HL-60 (cell line): ENCODE results near the gene THEM5.

Source experiments
- DNase-seq, 2 experiments: peaks; one replicate each; pipeline ENCODE4 v3.0.0-alpha.2; 2010 to 2020; ENCODE audit warnings: low read depth in 1 of 2, low spot score in 1 of 2
- H3K27ac ChIP-seq: fragments of 250-450 bp; sonication (Bioruptor Pico); replicated peaks from 2 replicates; pipeline ENCODE4 v1.5.1; 2020; ENCODE audit warnings: mild to moderate bottlenecking, moderate library complexity
- H3K27me3 ChIP-seq: fragments of 250-450 bp; sonication (Bioruptor Pico); 2 replicates; pipeline ENCODE4 v1.5.1; 2021; ENCODE audit warnings: mild to moderate bottlenecking, moderate library complexity; ENCODE audit not compliant: insufficient read depth, poor library complexity, severe bottlenecking
- H3K4me3 ChIP-seq: replicated peaks from 2 replicates; pipeline ENCODE4 v1.5.1; 2011; ENCODE audit warnings: mild to moderate bottlenecking, control low read depth, low read length; ENCODE audit not compliant: insufficient read depth
- GABPA ChIP-seq: IDR thresholded peaks from 2 replicates; pipeline ENCODE4 v1.6.1; 2012; ENCODE audit warnings: low read depth
- POLR2AphosphoS5 ChIP-seq: IDR thresholded peaks from 2 replicates; pipeline ENCODE4 v1.6.1; 2012; ENCODE audit warnings: low read depth
- REST ChIP-seq: IDR thresholded peaks from 2 replicates; pipeline ENCODE4 v1.6.1; 2012; ENCODE audit warnings: low read depth; ENCODE audit not compliant: insufficient replicate concordance
- SPI1 ChIP-seq: IDR thresholded peaks from 2 replicates; pipeline ENCODE4 v1.6.1; 2012; ENCODE audit warnings: low read depth, mild to moderate bottlenecking, borderline replicate concordance
- TF ChIP-seq, protein P1 (sequence below): IDR thresholded peaks from one replicate; pipeline ENCODE4 v1.5.1; 2011; ENCODE audit warnings: low read length, control low read depth, inconsistent platforms; ENCODE audit not compliant: insufficient read depth

Gene THEM5

GRCh38 chr1:151813271-151813977 lies 40.1 kb downstream of the THEM5 start:
- Histone ChIP-seq H3K4me3 (no peak overlapping the region), H3K27me3 (no peaks in the 10 kb centered on the region), H3K27ac (no peak overlapping the region)
- no peak for DNase-seq
- TF ChIP-seq REST: no peak

DNA sequence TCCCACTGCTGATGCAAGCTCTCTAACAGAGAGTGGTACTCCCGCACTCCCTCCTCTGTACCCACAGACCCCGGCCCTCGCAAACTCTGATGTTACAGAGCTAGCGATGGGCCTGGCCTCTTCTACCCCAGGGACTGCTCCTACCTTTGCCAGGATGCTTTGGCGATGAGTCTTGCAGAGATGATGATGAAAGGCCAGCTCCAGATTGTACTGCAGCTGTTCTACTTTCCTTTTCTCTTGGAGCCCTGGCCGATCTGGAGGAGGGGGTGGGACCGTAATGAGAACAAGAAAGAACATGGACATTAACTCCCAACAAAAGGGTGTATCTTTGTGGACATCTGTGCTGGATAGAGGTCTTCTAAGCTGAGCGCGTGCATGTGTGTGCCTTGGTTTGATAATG lies 42.3 kb downstream of the THEM5 start:
- no peaks in the 10 kb centered on the region for H3K27me3 ChIP-seq
- no peak overlapping the region for H3K27ac ChIP-seq
- TF ChIP-seq GABPA (no peak), POLR2AphosphoS5 (no peak), SPI1 (no peak), REST (no peak)
- TF ChIP-seq, protein P1, sequence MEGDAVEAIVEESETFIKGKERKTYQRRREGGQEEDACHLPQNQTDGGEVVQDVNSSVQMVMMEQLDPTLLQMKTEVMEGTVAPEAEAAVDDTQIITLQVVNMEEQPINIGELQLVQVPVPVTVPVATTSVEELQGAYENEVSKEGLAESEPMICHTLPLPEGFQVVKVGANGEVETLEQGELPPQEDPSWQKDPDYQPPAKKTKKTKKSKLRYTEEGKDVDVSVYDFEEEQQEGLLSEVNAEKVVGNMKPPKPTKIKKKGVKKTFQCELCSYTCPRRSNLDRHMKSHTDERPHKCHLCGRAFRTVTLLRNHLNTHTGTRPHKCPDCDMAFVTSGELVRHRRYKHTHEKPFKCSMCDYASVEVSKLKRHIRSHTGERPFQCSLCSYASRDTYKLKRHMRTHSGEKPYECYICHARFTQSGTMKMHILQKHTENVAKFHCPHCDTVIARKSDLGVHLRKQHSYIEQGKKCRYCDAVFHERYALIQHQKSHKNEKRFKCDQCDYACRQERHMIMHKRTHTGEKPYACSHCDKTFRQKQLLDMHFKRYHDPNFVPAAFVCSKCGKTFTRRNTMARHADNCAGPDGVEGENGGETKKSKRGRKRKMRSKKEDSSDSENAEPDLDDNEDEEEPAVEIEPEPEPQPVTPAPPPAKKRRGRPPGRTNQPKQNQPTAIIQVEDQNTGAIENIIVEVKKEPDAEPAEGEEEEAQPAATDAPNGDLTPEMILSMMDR: no peak
- DNase-seq: no peak
- no peak overlapping the region for H3K4me3 ChIP-seq

DNA sequence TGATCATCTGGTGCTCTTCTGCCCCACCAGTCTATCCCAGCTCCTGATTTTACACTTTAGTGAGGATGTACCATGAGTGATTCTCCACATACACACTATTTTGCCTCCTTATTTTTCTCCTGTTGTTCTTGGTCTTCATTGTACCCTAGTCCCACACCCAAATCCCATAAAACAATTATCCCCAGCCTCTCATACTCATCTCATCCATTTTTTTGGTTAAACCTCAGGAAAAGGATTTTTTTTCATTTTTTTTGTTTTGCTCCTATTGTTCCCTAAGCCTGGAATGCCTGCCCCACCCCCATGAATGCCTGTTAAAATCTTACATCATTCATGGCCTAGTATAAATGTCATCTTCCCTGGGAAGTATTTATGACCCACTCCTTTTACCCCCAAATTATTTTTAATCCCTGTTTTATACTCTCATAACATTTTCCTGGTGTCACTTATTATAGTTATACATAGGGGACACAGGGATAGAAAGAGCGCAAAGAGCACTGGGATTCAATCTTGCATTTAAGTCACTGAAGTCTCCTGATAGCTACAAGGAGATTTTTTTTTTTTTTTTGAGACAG lies 43.4 kb downstream of the THEM5 start:
- Histone ChIP-seq H3K27ac (no peak overlapping the region), H3K27me3 (no peaks in the 10 kb centered on the region), H3K4me3 (no peak overlapping the region)
- TF ChIP-seq SPI1: no peak
- no peak for TF ChIP-seq POLR2AphosphoS5
- TF ChIP-seq, protein P1: no peak
- no peak for TF ChIP-seq REST
- no peak for TF ChIP-seq GABPA
- DNase-seq: no peak
